Tibial artery (tissue), 4 donors: ENCODE results near the gene FAM219B.

Source experiments
- DNase-seq, 2 donors: peaks; one replicate each; pipeline ENCODE4 v3.0.0-alpha.2; 2019
- H3K27ac ChIP-seq, 2 donors: fragments of 200-600 bp; sonication (generic) in 1 of 2; 1 replicate in 1 of 2; 2 replicates in 1 of 2; pipeline ENCODE4 v1.5.1; 2018 to 2019; ENCODE audit warnings: mild to moderate bottlenecking in 1 of 2
- H3K27me3 ChIP-seq, 2 donors: fragments of 200-600 bp; sonication (generic) in 1 of 2; one replicate each; pipeline versions ENCODE4 v1.5.1 to v1.6.0; 2016 to 2019
- H3K36me3 ChIP-seq, 3 donors: fragments of 200-600 bp; sonication (generic) in 2 of 3; one replicate each; pipeline ENCODE4 v1.5.1; 2016 to 2019; ENCODE audit warnings: mild to moderate bottlenecking in 2 of 3
- H3K4me1 ChIP-seq, 4 donors: fragments of 200-600 bp; sonication (generic) in 2 of 4; 1 replicate in 3 of 4; 2 replicates in 1 of 4; pipeline ENCODE4 v1.5.1; 2016 to 2019
- H3K4me3 ChIP-seq, 2 donors: fragments of 200-600 bp; sonication (generic) in 1 of 2; 1 replicate in 1 of 2; 2 replicates in 1 of 2; pipeline ENCODE4 v1.5.1; 2018 to 2019; ENCODE audit warnings: mild to moderate bottlenecking in 2 of 2
- H3K9me3 ChIP-seq, 3 donors: fragments of 200-600 bp; sonication (generic) in 1 of 3; one replicate each; pipeline ENCODE4 v1.5.1; 2016 to 2019
- CTCF ChIP-seq, 2 experiments: fragments of 200-600 bp in 1 of 2; fragments of 450-650 bp in 1 of 2; IDR thresholded peaks; one replicate each; pipeline ENCODE4 v1.5.1; 2017 to 2019; ENCODE audit warnings: antibody characterized with exemption in 2 of 2, mild to moderate bottlenecking in 1 of 2, moderate library complexity in 1 of 2
- intact Hi-C: fragments of 100-400 bp; cut with DNase I; formaldehyde crosslinking; loops from one replicate; pipeline ENCODE4 v1.15.0; 2023; ENCODE audit warnings: low total_unique reads

The FAM219B gene

GRCh38 chr15:74908635-74909034, 2.0 kb upstream of the FAM219B start:
- intact Hi-C loops, result loop anchor here (5.0 kb wide), 1 partner anchor 126 kb away; the partner anchor contains the start of gene CSK
- DNase-seq, result no peak
- no peak overlapping the region for H3K4me3 ChIP-seq
- peaks cover 5 to 25% (median 19%) of the 10 kb centered on the region in 4 donors for H3K4me1 ChIP-seq
- H3K27ac ChIP-seq, result no peak overlapping the region
- H3K36me3 ChIP-seq, result peaks cover 8 to 38% (median 21%) of the 10 kb centered on the region in 3 donors
- H3K9me3 ChIP-seq, result no peaks in the 10 kb centered on the region
- TF ChIP-seq CTCF (IDR thresholded peaks at IDR 0.05), result no peak
- no peaks in the 10 kb centered on the region for H3K27me3 ChIP-seq

- H3K36me3 ChIP-seq, result peaks cover 17 to 36% (median 26%) of the 10 kb centered on the region in 3 donors
- peak overlapping the region; percentile 95 to 97 for H3K27ac ChIP-seq
- intact Hi-C loops, result loop anchor here (5.0 kb wide), 1 partner anchor 125 kb away; the partner anchor contains the start of gene CSK
- peak overlapping the region; percentile 92 to 94 for H3K4me3 ChIP-seq
- H3K4me1 ChIP-seq, result peaks cover 5 to 25% (median 19%) of the 10 kb centered on the region in 4 donors
- no peaks in the 10 kb centered on the region for H3K9me3 ChIP-seq
- DNase-seq, result no peak
- no peak for TF ChIP-seq CTCF (IDR thresholded peaks at IDR 0.05)
- H3K27me3 ChIP-seq, result no peaks in the 10 kb centered on the region
Observed at GRCh38 chr15:74907163-74907870, 666 bp upstream of the FAM219B start.

- Histone ChIP-seq H3K27ac (peak overlapping the region; percentile 95 to 97), H3K4me3 (peak overlapping the region; percentile 92 to 94), H3K27me3 (no peaks in the 10 kb centered on the region), H3K36me3 (peaks cover 18 to 36% (median 34%) of the 10 kb centered on the region in 3 donors), H3K4me1 (peaks cover 5 to 35% (median 22%) of the 10 kb centered on the region in 4 donors), H3K9me3 (no peaks in the 10 kb centered on the region)
- DNase-seq, result peak in 1 of 2 donors; percentile 24
- intact Hi-C loops, result loop anchor here (5.0 kb wide), 1 partner anchor 124 kb away; the partner anchor contains the start of gene CSK
- no peak for TF ChIP-seq CTCF (IDR thresholded peaks at IDR 0.05)
Observed at GRCh38 chr15:74906067-74906449, 593 bp downstream of the FAM219B start.

- Histone ChIP-seq H3K4me1 (peaks cover 5 to 36% (median 22%) of the 10 kb centered on the region in 4 donors), H3K27me3 (no peaks in the 10 kb centered on the region), H3K27ac (no peak overlapping the region), H3K4me3 (no peak overlapping the region), H3K9me3 (no peaks in the 10 kb centered on the region), H3K36me3 (peaks cover 30 to 54% (median 51%) of the 10 kb centered on the region in 3 donors)
- intact Hi-C loops, result no loop called here
- no peak for DNase-seq
- TF ChIP-seq CTCF (IDR thresholded peaks at IDR 0.05), result no peak
Observed at GRCh38 chr15:74904190-74904805, 2.4 kb downstream of the FAM219B start.

DNA sequence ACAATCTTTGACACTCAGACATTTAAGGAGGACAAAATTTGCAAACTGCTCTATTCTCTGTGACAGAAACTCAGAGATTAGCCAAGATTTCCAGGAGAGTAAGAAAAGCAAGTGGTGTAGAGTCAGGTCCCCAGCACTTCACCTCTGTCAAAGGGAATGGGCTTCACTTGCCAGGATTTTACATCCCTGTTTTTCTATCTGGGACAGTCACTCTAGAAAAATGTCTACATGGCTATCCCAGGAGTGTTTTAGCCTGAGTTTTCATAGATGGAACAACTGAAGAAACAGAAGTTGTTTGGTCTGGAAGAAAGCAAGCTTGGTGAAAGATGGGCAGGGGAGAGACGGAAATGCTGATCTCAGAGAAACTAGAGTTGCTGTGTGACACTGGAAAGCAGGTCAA, 3.0 kb downstream of the FAM219B start:
- Histone ChIP-seq H3K9me3 (no peaks in the 10 kb centered on the region), H3K4me1 (peaks cover 5 to 36% (median 22%) of the 10 kb centered on the region in 4 donors), H3K36me3 (peaks cover 30 to 60% (median 57%) of the 10 kb centered on the region in 3 donors), H3K27me3 (no peaks in the 10 kb centered on the region), H3K27ac (no peak overlapping the region), H3K4me3 (no peak overlapping the region)
- no peak for DNase-seq
- no peak for TF ChIP-seq CTCF (IDR thresholded peaks at IDR 0.05)
- intact Hi-C loops, result no loop called here
